HG03432 (cell line): ENCODE data around the gene SPHK2.
A peak's percentile ranks its signal among the peaks of the same experiment; 100 is the strongest.

ENCODE experiments used
- ATAC-seq: cut with Tn5 transposase; IDR thresholded peaks from one replicate; pipeline ENCODE4 v1.9.1; 2021; ENCODE audit warnings: mild to moderate bottlenecking, moderate library complexity; ENCODE audit not compliant: unreplicated experiment

SPHK2 gene

GRCh38 chr19:48635966-48636858 is 16.9 kb downstream of the SPHK2 start:
- ATAC-seq = no peak

GRCh38 chr19:48636859-48637448 is 17.6 kb downstream of the SPHK2 start, which contains the start of gene DBP:
Gene DBP (minus strand): TSS chr19:48637379. CDS start chr19:48636994, 385 bp downstream.
- peak; percentile 0 for ATAC-seq

DNA sequence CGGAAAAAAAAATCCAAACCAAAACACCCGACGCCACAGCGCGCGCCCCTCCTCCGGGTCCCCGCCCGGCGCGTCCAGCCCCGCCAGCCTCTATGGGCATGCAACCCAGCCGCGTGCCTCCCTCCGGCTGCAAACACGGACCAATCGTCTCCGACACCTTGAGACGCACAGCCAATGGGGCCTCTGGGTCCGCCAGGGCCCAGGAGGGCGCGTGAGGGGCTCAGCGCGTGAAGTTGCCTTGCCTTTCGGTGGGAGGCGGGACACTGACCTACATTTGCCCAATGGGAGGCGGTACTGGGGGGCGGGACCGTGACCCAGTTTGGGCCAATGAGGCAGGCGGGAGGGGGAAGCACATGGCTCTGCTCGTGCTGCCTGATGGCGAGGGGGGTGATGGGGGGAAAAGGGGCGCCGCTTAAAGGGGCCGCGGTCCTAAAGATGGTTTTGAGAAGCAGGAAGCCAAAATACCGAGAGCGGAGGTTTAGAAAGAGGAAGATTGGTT is 18.2 kb downstream of the SPHK2 start:
- peak; percentile 75 for ATAC-seq

- peak; percentile 13 for ATAC-seq
Observed at GRCh38 chr19:48637948-48638830, 18.9 kb downstream of the SPHK2 start.

DNA sequence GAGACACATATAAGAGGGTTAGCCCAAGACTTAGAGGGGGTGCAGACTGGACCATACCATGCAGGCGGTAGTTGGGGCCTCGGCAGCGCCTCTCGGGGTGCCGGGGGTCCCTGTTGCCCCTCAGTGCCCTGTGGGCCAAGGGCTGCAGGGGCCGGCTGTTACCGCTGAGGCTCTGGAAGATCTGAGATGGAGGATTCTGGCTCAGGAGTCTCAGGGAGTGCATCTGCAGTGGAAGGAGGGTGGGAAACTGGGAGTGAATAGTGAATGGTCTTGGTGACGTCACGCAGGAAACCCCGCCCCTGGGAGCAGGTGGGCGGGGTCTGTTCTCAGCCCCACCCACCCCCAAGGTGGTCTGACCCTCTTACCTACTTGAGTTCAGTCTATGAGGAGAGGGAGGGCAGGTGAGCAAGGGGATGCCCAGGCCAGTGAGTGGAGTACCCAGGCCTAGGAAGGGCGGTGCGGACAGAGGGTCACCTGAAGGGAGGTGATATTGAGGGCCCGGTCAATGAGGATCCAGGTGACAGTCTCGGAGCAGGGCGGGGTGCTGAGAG is 19.6 kb downstream of the SPHK2 start:
- ATAC-seq = no peak

DNA sequence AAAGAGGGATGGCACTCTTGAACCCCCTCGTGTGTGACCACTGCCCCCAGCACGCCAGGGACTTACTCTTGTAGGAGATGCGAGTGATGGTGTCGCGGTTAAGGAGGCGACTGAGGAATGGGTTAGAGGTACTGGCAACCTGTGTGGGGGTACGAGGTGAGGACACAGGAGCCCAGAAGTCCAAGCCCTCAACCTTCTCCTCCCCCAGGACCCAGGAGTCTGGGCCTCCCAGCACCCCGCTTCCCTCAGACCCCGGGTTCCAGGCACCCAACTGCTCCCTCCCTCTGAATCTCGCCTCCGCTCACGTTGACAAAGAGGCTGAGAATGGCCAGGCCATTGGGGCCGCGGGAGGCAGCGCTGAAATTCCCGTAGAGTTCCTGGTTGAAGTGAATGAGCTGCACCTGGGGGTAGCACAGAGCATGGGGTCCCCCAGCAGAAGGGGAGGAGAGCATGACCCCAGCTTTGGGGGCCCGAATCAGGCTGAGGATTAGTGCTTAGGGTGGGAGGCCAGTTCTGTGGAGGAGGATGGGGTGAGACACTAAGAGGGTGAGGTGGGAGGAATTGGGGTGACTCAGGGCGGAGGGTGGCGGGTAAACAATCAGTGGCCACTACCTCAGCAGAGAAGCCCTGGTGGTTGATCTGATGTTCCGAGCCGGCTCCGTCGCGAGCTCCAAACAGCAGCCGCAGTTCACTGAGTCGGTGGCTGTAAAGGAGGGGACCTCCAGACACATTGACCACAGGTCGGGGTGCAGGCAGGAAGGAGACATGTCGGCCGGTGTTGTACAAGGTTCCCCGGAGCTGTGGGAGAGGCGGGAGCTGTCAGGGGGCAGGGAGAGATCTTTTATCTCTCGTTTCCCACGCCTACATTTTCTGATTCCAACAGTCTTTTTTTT is 20.4 kb downstream of the SPHK2 start:
- ATAC-seq = no peak

GRCh38 chr19:48641850-48642249 is 22.5 kb downstream of the SPHK2 start:
- no peak for ATAC-seq

DNA sequence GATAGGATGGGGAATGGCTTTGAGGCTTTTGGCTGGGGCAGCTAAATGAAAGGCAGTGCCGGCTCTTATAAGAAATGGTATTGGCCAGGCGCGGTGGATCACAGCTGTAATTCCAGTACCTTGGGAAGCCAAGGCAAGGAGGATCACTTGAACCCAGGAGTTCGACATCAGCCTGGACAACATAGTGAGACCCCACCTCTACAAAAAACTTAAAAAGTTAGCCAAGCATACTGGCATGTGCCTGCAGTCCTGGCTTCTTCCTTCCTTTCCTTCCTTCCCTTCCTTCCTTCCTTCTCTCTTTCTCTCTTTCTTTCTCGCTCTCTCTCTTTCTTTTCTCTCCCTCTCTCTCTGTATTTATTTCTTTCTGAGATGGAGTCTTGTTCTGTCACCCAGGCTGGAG is 23.6 kb downstream of the SPHK2 start:
- ATAC-seq = no peak

DNA sequence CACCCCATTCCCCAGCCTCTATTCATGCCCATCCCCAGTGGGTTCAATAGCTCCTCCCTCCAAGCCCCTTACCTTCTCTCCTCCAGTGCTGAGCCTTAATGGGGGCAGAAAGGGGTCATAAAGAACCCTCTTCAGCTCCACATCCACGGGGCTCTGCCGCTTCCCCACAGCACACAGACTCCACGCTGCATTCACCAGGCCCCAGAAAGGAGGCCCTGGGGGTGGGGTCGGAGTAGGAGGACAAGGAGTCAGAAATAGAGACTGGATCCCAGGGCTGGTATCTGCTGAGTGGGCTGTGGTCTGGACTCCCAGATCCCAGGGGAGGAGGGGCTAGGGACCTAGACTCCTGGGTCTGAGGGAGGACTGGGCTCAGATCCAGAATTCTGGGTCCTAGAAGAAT is 25.0 kb downstream of the SPHK2 start:
- ATAC-seq = no peak

- no peak for ATAC-seq
Observed at GRCh38 chr19:48644839-48645619, 25.7 kb downstream of the SPHK2 start.

DNA sequence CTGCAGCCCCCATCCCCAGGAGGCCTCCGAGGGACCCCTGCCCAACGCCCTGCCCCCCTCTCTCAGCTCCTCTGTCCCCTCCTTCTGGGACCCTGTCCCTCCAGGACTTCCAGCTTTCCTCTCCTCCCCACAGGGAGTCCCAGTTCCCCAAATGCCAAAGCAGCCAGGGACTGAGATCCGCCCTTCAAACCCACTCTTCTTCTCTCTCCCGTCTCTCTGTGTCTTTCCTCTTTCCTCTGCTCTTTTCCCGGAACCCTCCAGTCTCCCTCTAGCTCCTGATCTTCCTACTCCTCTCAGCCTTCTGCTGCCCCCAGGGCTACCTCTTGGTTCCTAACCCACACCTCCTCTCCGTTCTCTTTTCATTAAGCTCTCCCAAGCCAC is 26.3 kb downstream of the SPHK2 start:
- no peak for ATAC-seq

DNA sequence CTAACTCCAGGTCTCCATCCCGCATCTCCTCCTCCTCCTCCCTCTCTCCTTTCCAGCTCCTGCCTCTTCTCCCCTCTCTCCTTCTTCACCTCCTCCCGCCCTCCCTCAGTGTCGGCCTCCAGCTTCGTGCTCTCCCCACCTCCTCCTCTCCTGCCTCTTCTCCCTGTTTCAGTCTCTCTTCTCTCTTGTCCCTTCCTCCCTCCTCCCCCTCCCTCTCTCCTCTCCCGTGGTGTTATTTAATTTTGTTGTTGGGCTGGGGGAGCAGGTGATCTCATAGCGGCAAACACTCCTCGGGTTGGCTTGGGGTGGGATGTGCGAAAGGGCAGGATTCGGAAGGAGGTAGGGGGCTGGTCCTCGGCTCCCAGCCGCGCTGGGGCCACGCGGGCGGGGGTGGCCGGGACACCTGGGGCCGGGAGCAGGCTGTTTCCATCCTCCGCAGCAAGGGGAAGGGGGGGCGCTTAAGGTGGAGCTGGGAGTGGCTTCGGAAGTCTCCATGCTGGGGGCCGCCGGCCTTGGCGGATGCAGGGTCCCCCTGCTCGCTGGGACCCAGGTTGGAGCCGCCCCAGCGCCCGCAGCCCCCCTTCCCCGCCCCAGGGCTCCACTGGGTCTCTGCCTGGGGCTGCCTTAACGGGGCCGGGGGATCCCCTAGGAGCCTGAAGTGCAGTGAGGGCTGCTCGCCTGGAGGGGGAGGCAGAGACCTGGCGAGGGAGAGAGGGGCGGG is 26.9 kb downstream of the SPHK2 start, which contains the start of gene CA11:
CA11 (minus strand) TSS at position 187 of the 721 bp plus-strand sequence. CDS start 555 bp downstream, outside the sequence.
- peak; percentile 72 for ATAC-seq

DNA sequence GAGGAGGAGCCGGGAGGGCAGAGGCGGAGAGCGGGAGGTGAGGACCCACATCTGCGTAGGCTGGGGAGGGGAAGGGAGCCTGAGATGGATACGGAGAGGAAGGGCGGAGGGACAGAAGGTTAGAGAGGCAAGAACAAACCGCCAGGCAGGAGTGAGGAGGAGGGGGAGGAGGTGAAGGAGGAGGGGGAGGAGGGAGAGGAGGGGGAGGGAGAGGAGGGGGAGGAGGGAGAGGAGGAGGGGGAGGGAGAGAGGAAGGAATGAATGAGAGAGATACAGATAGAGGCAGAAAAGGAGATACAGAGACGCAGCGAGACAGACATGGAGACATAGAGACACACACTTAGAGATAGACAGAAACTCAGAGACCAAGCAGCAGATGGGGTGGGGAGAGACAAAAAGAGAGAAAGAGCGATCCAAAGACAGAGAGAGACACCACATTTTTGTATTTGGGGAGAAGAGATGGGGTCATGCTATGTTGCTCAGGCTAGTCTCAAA is 27.5 kb downstream of the SPHK2 start:
- ATAC-seq = no peak

- ATAC-seq = no peak
Observed at GRCh38 chr19:48648134-48648533, 28.8 kb downstream of the SPHK2 start.

GRCh38 chr19:48650974-48651682 is 31.8 kb downstream of the SPHK2 start:
- ATAC-seq = no peak

- ATAC-seq = no peak
Observed at GRCh38 chr19:48651683-48652048, 32.4 kb downstream of the SPHK2 start.

GRCh38 chr19:48654299-48655059 is 35.2 kb downstream of the SPHK2 start:
- no peak for ATAC-seq
